Astrocyte (in vitro differentiated cells and primary cell): ENCODE data around the gene MEIS3.

Source experiments
- EZH2 ChIP-seq: IDR thresholded peaks from 2 replicates; pipeline ENCODE4 v1.6.1; 2012; ENCODE audit warnings: mild to moderate bottlenecking, low read length, inconsistent platforms; ENCODE audit not compliant: insufficient read depth
- TF ChIP-seq, protein P1 (sequence below): IDR thresholded peaks from 2 replicates; pipeline ENCODE4 v1.5.1; 2011; ENCODE audit warnings: low read depth, mild to moderate bottlenecking, inconsistent platforms, low read length, moderate library complexity; ENCODE audit not compliant: insufficient read depth

DNA sequence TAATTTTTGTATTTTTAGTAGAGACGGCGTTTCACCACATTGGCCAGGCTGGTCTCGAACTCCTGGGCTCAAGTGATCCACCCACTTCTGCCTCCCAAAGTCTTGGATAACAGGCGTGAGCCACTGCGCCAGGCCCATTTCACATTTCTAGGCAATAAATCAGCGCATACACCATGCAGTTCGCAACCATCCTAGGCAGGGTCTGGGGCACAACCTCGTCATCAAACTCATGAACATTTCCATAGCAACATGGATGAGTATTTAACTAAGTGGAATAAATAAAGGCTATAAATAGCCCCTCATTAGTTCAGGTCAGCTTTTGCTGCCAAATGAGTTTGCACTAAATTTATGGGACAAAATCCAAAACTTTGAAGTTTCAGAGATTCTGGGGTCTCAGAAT is 8.2 kb downstream of the MEIS3 start:
- TF ChIP-seq, protein P1, sequence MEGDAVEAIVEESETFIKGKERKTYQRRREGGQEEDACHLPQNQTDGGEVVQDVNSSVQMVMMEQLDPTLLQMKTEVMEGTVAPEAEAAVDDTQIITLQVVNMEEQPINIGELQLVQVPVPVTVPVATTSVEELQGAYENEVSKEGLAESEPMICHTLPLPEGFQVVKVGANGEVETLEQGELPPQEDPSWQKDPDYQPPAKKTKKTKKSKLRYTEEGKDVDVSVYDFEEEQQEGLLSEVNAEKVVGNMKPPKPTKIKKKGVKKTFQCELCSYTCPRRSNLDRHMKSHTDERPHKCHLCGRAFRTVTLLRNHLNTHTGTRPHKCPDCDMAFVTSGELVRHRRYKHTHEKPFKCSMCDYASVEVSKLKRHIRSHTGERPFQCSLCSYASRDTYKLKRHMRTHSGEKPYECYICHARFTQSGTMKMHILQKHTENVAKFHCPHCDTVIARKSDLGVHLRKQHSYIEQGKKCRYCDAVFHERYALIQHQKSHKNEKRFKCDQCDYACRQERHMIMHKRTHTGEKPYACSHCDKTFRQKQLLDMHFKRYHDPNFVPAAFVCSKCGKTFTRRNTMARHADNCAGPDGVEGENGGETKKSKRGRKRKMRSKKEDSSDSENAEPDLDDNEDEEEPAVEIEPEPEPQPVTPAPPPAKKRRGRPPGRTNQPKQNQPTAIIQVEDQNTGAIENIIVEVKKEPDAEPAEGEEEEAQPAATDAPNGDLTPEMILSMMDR: no peak
- no peak for TF ChIP-seq EZH2
